Dendritic cell treated with granulocyte-macrophage colony-stimulating factor and Interleukin-4, amounts not matched to agents 40 ng/mL and 50 ng/mL, for 4 days (primary cell): ENCODE data around the gene FRMD1.

Source experiments
- H3K27ac Mint-ChIP-seq: one replicate; pipeline ENCODE4 v1.8.0; 2022; ENCODE audit warnings: mild to moderate bottlenecking, mixed read lengths
- H3K27me3 Mint-ChIP-seq: one replicate; pipeline ENCODE4 v1.8.0; 2022; ENCODE audit warnings: mild to moderate bottlenecking, mixed read lengths
- H3K36me3 Mint-ChIP-seq: one replicate; pipeline ENCODE4 v1.8.0; 2022; ENCODE audit warnings: low read depth, mixed read lengths
- H3K4me1 Mint-ChIP-seq: one replicate; pipeline ENCODE4 v1.8.0; 2022; ENCODE audit warnings: low read depth, mixed read lengths
- H3K4me3 Mint-ChIP-seq: one replicate; pipeline ENCODE4 v1.8.0; 2022; ENCODE audit warnings: mild to moderate bottlenecking, moderate library complexity, mixed read lengths
- H3K9me3 Mint-ChIP-seq: one replicate; pipeline ENCODE4 v1.8.0; 2022; ENCODE audit warnings: mixed read lengths
- intact Hi-C: fragments of 100-400 bp; cut with micrococcal nuclease; formaldehyde crosslinking; loops from one replicate; pipeline ENCODE4 v1.15.0; 2022

Gene FRMD1

GRCh38 chr6:168013250-168013915 lies 65.6 kb downstream of the FRMD1 start:
- H3K4me1 Mint-ChIP-seq: no peaks in the 10 kb centered on the region
- H3K27ac Mint-ChIP-seq: no peak overlapping the region
- no peak overlapping the region for H3K4me3 Mint-ChIP-seq
- intact Hi-C loops: no loop called here
- no peaks in the 10 kb centered on the region for H3K27me3 Mint-ChIP-seq
- no peaks in the 10 kb centered on the region for H3K36me3 Mint-ChIP-seq
- peaks cover 67% of the 10 kb centered on the region for H3K9me3 Mint-ChIP-seq

GRCh38 chr6:168012431-168013249 lies 66.4 kb downstream of the FRMD1 start:
- no peak overlapping the region for H3K4me3 Mint-ChIP-seq
- H3K36me3 Mint-ChIP-seq: no peaks in the 10 kb centered on the region
- H3K4me1 Mint-ChIP-seq: no peaks in the 10 kb centered on the region
- intact Hi-C loops: no loop called here
- H3K27ac Mint-ChIP-seq: no peak overlapping the region
- H3K27me3 Mint-ChIP-seq: no peaks in the 10 kb centered on the region
- peaks cover 65% of the 10 kb centered on the region for H3K9me3 Mint-ChIP-seq

- Mint-ChIP-seq H3K4me1 (peaks cover 5% of the 10 kb centered on the region), H3K27me3 (no peaks in the 10 kb centered on the region), H3K27ac (no peak overlapping the region), H3K36me3 (no peaks in the 10 kb centered on the region), H3K4me3 (no peak overlapping the region), H3K9me3 (peaks cover 52% of the 10 kb centered on the region)
- intact Hi-C loops: no loop called here
Observed at GRCh38 chr6:168011291-168011690, 67.7 kb downstream of the FRMD1 start.

GRCh38 chr6:168009331-168009730 lies 69.7 kb downstream of the FRMD1 start:
- Mint-ChIP-seq H3K4me1 (peaks cover 5% of the 10 kb centered on the region), H3K4me3 (no peak overlapping the region), H3K36me3 (no peaks in the 10 kb centered on the region), H3K9me3 (peaks cover 41% of the 10 kb centered on the region), H3K27me3 (no peaks in the 10 kb centered on the region), H3K27ac (no peak overlapping the region)
- intact Hi-C loops: no loop called here

- no peak overlapping the region for H3K4me3 Mint-ChIP-seq
- H3K36me3 Mint-ChIP-seq: no peaks in the 10 kb centered on the region
- no peak overlapping the region for H3K27ac Mint-ChIP-seq
- no peaks in the 10 kb centered on the region for H3K27me3 Mint-ChIP-seq
- H3K9me3 Mint-ChIP-seq: peaks cover 32% of the 10 kb centered on the region
- intact Hi-C loops: no loop called here
- H3K4me1 Mint-ChIP-seq: peaks cover 5% of the 10 kb centered on the region
Observed at GRCh38 chr6:168007592-168008338, 71.2 kb downstream of the FRMD1 start.

GRCh38 chr6:168005796-168006195 lies 73.2 kb downstream of the FRMD1 start:
- Mint-ChIP-seq H3K4me1 (peaks cover 5% of the 10 kb centered on the region), H3K9me3 (peaks cover 12% of the 10 kb centered on the region), H3K36me3 (no peaks in the 10 kb centered on the region), H3K4me3 (no peak overlapping the region), H3K27ac (no peak overlapping the region), H3K27me3 (no peaks in the 10 kb centered on the region)
- intact Hi-C loops: no loop called here

GRCh38 chr6:168004945-168005344 lies 74.1 kb downstream of the FRMD1 start:
- Mint-ChIP-seq H3K4me1 (peaks cover 5% of the 10 kb centered on the region), H3K9me3 (peaks cover 4% of the 10 kb centered on the region), H3K27ac (no peak overlapping the region), H3K4me3 (no peak overlapping the region), H3K36me3 (no peaks in the 10 kb centered on the region), H3K27me3 (no peaks in the 10 kb centered on the region)
- intact Hi-C loops: no loop called here

GRCh38 chr6:168004023-168004422 lies 75.0 kb downstream of the FRMD1 start:
- H3K9me3 Mint-ChIP-seq: no peaks in the 10 kb centered on the region
- no peak overlapping the region for H3K4me3 Mint-ChIP-seq
- no peaks in the 10 kb centered on the region for H3K36me3 Mint-ChIP-seq
- H3K27ac Mint-ChIP-seq: no peak overlapping the region
- intact Hi-C loops: no loop called here
- peaks cover 5% of the 10 kb centered on the region for H3K4me1 Mint-ChIP-seq
- no peaks in the 10 kb centered on the region for H3K27me3 Mint-ChIP-seq
